Liver (tissue), 3 donors: ENCODE measurements around the gene TMSB4X.
"Not testable (repeated sequence)": the region's sequence is repeated elsewhere in the genome, so short reads cannot be mapped to it uniquely, and the experiment has no call there.

Experiments used
- FOXA1 ChIP-seq: IDR thresholded peaks from 2 replicates; pipeline ENCODE4 v1.6.1; 2016; ENCODE audit warnings: antibody characterized with exemption
- FOXA2 ChIP-seq: IDR thresholded peaks from 2 replicates; pipeline ENCODE4 v1.6.1; 2016; ENCODE audit warnings: antibody characterized with exemption
- GABPA ChIP-seq, 2 donors: IDR thresholded peaks in 1 of 2; conservative IDR thresholded peaks in 1 of 2; 2 replicates each; pipeline ENCODE4 v1.6.1; 2016; ENCODE audit warnings: antibody characterized with exemption in 2 of 2, mild to moderate bottlenecking in 1 of 2, moderate library complexity in 1 of 2
- RAD21 ChIP-seq, 2 donors: IDR thresholded peaks; 2 replicates each; pipeline ENCODE4 v1.6.1; 2016; ENCODE audit warnings: antibody characterized with exemption in 2 of 2, mild to moderate bottlenecking in 2 of 2
- TAF1 ChIP-seq: conservative IDR thresholded peaks from 2 replicates; pipeline ENCODE4 v1.6.1; 2016; ENCODE audit warnings: antibody characterized with exemption, mild to moderate bottlenecking
- TF ChIP-seq, protein P1 (sequence below): fragments of 150-350 bp; IDR thresholded peaks from 2 replicates; pipeline ENCODE4 v1.5.1; 2017; ENCODE audit warnings: improper control_type of control experiment, low read depth, low read length; ENCODE audit not compliant: missing input control
- TF ChIP-seq, protein P2 (sequence below): IDR thresholded peaks from 2 replicates; pipeline ENCODE4 v1.6.1; 2016; ENCODE audit warnings: antibody characterized with exemption
- TF ChIP-seq, protein P3 (sequence below): IDR thresholded peaks from 2 replicates; pipeline ENCODE4 v1.6.1; 2016; ENCODE audit warnings: antibody characterized with exemption, mild to moderate bottlenecking
- donor health status: healthy.
- donor health status: healthy.

DNA sequence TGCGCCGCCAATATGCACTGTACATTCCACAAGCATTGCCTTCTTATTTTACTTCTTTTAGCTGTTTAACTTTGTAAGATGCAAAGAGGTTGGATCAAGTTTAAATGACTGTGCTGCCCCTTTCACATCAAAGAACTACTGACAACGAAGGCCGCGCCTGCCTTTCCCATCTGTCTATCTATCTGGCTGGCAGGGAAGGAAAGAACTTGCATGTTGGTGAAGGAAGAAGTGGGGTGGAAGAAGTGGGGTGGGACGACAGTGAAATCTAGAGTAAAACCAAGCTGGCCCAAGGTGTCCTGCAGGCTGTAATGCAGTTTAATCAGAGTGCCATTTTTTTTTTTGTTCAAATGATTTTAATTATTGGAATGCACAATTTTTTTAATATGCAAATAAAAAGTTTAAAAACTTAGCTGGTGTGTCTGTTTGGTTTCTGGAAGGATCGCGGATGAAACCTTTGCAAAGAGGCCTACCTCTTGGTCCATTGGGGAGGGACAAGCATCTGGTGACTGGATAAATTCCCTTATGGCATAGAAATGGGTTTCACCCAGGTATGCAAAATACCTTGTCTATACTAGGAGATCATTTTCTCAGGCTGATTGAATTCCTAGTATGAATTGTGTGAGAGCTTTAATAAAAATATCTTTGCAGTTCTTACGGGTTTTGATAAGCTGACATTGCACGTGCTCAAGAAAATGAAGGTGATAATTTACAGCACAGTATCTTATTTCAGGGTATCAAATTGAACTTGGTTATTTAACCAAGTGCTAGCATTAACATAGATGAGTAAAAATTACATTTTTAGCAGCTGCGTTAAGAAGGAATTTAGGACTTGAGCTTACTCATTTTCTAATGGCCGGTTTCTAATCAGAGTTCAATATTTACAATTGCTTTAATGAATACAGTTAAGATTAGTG, 2.2 kb downstream of the TMSB4X start:
- TF ChIP-seq, protein P1, sequence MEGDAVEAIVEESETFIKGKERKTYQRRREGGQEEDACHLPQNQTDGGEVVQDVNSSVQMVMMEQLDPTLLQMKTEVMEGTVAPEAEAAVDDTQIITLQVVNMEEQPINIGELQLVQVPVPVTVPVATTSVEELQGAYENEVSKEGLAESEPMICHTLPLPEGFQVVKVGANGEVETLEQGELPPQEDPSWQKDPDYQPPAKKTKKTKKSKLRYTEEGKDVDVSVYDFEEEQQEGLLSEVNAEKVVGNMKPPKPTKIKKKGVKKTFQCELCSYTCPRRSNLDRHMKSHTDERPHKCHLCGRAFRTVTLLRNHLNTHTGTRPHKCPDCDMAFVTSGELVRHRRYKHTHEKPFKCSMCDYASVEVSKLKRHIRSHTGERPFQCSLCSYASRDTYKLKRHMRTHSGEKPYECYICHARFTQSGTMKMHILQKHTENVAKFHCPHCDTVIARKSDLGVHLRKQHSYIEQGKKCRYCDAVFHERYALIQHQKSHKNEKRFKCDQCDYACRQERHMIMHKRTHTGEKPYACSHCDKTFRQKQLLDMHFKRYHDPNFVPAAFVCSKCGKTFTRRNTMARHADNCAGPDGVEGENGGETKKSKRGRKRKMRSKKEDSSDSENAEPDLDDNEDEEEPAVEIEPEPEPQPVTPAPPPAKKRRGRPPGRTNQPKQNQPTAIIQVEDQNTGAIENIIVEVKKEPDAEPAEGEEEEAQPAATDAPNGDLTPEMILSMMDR: not testable (repeated sequence)
- not testable (repeated sequence) for TF ChIP-seq FOXA1; FOXA2; TAF1; RAD21 (IDR thresholded peaks at IDR 0.05); GABPA (IDR thresholded peaks at IDR 0.05 in 1 of 2, conservative IDR thresholded peaks at IDR 0.05 in 1 of 2)
- TF ChIP-seq, protein P2, sequence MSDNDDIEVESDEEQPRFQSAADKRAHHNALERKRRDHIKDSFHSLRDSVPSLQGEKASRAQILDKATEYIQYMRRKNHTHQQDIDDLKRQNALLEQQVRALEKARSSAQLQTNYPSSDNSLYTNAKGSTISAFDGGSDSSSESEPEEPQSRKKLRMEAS: not testable (repeated sequence)
- TF ChIP-seq, protein P3, sequence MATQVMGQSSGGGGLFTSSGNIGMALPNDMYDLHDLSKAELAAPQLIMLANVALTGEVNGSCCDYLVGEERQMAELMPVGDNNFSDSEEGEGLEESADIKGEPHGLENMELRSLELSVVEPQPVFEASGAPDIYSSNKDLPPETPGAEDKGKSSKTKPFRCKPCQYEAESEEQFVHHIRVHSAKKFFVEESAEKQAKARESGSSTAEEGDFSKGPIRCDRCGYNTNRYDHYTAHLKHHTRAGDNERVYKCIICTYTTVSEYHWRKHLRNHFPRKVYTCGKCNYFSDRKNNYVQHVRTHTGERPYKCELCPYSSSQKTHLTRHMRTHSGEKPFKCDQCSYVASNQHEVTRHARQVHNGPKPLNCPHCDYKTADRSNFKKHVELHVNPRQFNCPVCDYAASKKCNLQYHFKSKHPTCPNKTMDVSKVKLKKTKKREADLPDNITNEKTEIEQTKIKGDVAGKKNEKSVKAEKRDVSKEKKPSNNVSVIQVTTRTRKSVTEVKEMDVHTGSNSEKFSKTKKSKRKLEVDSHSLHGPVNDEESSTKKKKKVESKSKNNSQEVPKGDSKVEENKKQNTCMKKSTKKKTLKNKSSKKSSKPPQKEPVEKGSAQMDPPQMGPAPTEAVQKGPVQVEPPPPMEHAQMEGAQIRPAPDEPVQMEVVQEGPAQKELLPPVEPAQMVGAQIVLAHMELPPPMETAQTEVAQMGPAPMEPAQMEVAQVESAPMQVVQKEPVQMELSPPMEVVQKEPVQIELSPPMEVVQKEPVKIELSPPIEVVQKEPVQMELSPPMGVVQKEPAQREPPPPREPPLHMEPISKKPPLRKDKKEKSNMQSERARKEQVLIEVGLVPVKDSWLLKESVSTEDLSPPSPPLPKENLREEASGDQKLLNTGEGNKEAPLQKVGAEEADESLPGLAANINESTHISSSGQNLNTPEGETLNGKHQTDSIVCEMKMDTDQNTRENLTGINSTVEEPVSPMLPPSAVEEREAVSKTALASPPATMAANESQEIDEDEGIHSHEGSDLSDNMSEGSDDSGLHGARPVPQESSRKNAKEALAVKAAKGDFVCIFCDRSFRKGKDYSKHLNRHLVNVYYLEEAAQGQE: not testable (repeated sequence)
